SH-SY5Y (cell line): ENCODE results near the gene ARID2.

Experiments used
- GATA2 ChIP-seq: IDR thresholded peaks from 2 replicates; pipeline ENCODE4 v1.6.1; 2011; ENCODE audit warnings: mild to moderate bottlenecking, low read depth, low read length
- GATA3 ChIP-seq: IDR thresholded peaks from 2 replicates; pipeline ENCODE4 v1.6.1; 2011; ENCODE audit warnings: low read depth, mild to moderate bottlenecking, low read length, moderate library complexity

- TF ChIP-seq GATA2: no peak
- no peak for TF ChIP-seq GATA3
These were observed 1.8 kb downstream of the ARID2 start for GRCh38 chr12:45731190-45731775.
